Measurements from ENCODE around the gene ZC3H4. TPM values are rescaled to one million over a fixed set of nuclear protein-coding genes. Genes with fewer than 3 reads are reported as not detected.

Gene ZC3H4
- total RNA-seq, 1 experiment from 2014 or later, result 105 TPM

DNA sequence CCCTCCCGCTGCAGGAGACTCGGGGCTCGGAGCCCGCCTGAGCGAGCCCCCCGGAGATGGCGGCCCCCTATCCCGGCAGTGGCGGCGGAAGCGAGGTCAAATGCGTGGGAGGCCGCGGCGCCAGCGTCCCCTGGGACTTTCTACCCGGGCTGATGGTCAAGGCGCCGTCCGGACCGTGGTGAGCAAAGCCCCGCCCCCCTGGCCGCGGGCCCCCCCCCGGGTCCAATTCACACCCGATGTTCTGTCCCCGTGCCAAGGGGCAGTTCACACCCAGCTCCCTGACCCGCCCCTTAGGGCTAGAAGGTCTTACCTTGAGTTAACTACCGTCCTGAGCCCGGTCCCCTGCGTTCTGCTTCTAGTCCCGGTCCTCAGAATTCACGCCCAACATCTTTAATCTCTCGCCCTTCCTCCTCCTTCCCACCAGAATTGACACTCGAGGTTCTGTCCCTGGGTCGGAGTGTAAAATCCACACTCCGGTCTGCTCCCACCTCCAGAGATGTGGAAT is 92.5 kb downstream of the ZC3H4 start:
- Histone ChIP-seq H3K4ac (ENCODE audit: low read depth, low read length) (no peak overlapping the region), H2AFZ (ENCODE audit: low read length) (no peak overlapping the region), H3K18ac (ENCODE audit: insufficient read length, low read depth, low read length) (no peak overlapping the region), H2BK5ac (ENCODE audit: insufficient read length, low read length) (no peak overlapping the region), H3K79me1 (ENCODE audit: insufficient read depth, low read depth, low read length, poor library complexity, severe bottlenecking) (no peaks in the 10 kb centered on the region), H3K79me2 (ENCODE audit: insufficient read depth, low read length) (no peaks in the 10 kb centered on the region), H3K27ac (ENCODE audit: insufficient read length, low read depth, low read length) (no peak overlapping the region), H4K20me1 (ENCODE audit: control insufficient read depth, insufficient read depth, insufficient read length) (no peaks in the 10 kb centered on the region), H3K9ac (ENCODE audit: extremely low read depth, insufficient read length, low read length) (no peak overlapping the region), H2AK5ac (ENCODE audit: insufficient read length, low read length) (no peak overlapping the region), H3K27me3 (ENCODE audit: insufficient read depth, low read length) (peaks cover 39% of the 10 kb centered on the region), H4K5ac (ENCODE audit: insufficient read length, low read depth, low read length) (no peak overlapping the region), H2BK12ac (ENCODE audit: insufficient read length, low read depth, low read length) (no peak overlapping the region), H3K4me2 (ENCODE audit: insufficient read depth, insufficient read length, low read length) (peak overlapping the region; percentile 66), H3T11ph (ENCODE audit: low read length) (no peak overlapping the region), H3K9me3 (ENCODE audit: control insufficient read depth, low read depth, low read length) (no peaks in the 10 kb centered on the region), H2BK20ac (ENCODE audit: low read depth, low read length, poor library complexity, severe bottlenecking) (no peak overlapping the region), H2BK120ac (ENCODE audit: low read depth, low read length, poor library complexity, severe bottlenecking) (no peak overlapping the region), H3K23ac (ENCODE audit: insufficient read length, low read depth, low read length) (no peak overlapping the region), H3K14ac (ENCODE audit: insufficient read depth, low read length) (no peak overlapping the region), H3K23me2 (ENCODE audit: insufficient read length, low read depth, low read length, poor library complexity, severe bottlenecking) (peaks cover 18% of the 10 kb centered on the region), H2BK15ac (ENCODE audit: low read depth, low read length) (no peak overlapping the region), H4K8ac (replicated peaks; ENCODE audit: insufficient read length, low read depth, low read length) (no peak overlapping the region), H3K56ac (ENCODE audit: insufficient read length, low read depth, low read length) (no peak overlapping the region), H4K91ac (ENCODE audit: insufficient read length, low read depth, low read length) (no peak overlapping the region), H3K4me1 (ENCODE audit: insufficient read depth, low read length) (0 out of 2 replicates have a peak, but pooled peaks cover 2% of the 10 kb centered on the region)
- Mint-ChIP-seq H3K9me3 (no peaks in the 10 kb centered on the region), H3K4me1 (peaks cover 11 to 17% of the 10 kb centered on the region in 2 experiments), H3K4me3 (peak overlapping the region; percentile 57 to 80), H3K27ac (no peak overlapping the region), H3K27me3 (ENCODE audit: low read depth) (peaks cover 82% of the 10 kb centered on the region), H3K36me3 (ENCODE audit: insufficient read depth in 1 of 3, low read depth in 3 of 3) (peaks cover 0 to 1% (median under 1%) of the 10 kb centered on the region in 3 experiments; a peak in 4 of 7 replicates)
- TF ChIP-seq, protein P1, sequence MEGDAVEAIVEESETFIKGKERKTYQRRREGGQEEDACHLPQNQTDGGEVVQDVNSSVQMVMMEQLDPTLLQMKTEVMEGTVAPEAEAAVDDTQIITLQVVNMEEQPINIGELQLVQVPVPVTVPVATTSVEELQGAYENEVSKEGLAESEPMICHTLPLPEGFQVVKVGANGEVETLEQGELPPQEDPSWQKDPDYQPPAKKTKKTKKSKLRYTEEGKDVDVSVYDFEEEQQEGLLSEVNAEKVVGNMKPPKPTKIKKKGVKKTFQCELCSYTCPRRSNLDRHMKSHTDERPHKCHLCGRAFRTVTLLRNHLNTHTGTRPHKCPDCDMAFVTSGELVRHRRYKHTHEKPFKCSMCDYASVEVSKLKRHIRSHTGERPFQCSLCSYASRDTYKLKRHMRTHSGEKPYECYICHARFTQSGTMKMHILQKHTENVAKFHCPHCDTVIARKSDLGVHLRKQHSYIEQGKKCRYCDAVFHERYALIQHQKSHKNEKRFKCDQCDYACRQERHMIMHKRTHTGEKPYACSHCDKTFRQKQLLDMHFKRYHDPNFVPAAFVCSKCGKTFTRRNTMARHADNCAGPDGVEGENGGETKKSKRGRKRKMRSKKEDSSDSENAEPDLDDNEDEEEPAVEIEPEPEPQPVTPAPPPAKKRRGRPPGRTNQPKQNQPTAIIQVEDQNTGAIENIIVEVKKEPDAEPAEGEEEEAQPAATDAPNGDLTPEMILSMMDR (conservative IDR thresholded peaks at IDR 0.05), result no peak
- whole genome bisulfite sequencing (ENCODE audit: extremely low coverage, insufficient read length, low lambda C conversion rate), result no CpG with 5 or more reads among the region's 37 CpGs
- peak; percentile 62 for DNase-seq

Measured in H9 (cell line).